GM12891 (cell line): ENCODE data around the gene OR8S1.

ENCODE experiments used
- POLR2A ChIP-seq: IDR thresholded peaks from 2 replicates; pipeline ENCODE4 v1.6.1; 2011; ENCODE audit warnings: low read depth, low read length, control low read depth
- POLR2AphosphoS5 ChIP-seq: IDR thresholded peaks from 2 replicates; pipeline ENCODE4 v1.6.1; 2011; ENCODE audit warnings: low read depth, low read length, control low read depth

- TF ChIP-seq POLR2A (no peak), POLR2AphosphoS5 (no peak)
These were observed 42.5 kb upstream of the OR8S1 start for GRCh38 chr12:48482930-48483329.
